GM18907 (cell line): ENCODE data around the gene PRLH.

ENCODE experiments used
- ATAC-seq: cut with Tn5 transposase; IDR thresholded peaks from one replicate; pipeline ENCODE4 v1.9.1; 2021; ENCODE audit warnings: mild to moderate bottlenecking, moderate library complexity; ENCODE audit not compliant: unreplicated experiment

Gene PRLH

GRCh38 chr2:237563816-237564215 lies 2.6 kb upstream of the PRLH start:
- ATAC-seq = no peak

- no peak for ATAC-seq
These were observed 1.7 kb upstream of the PRLH start for GRCh38 chr2:237564526-237565131.

GRCh38 chr2:237565974-237566373 lies 400 bp upstream of the PRLH start:
- no peak for ATAC-seq

- ATAC-seq = no peak
These were observed 1.1 kb downstream of the PRLH start for GRCh38 chr2:237567276-237568029.

- ATAC-seq = no peak
These were observed 1.8 kb downstream of the PRLH start for GRCh38 chr2:237568121-237568660.

GRCh38 chr2:237569041-237569440 lies 2.7 kb downstream of the PRLH start:
- ATAC-seq = no peak

GRCh38 chr2:237569896-237570295 lies 3.5 kb downstream of the PRLH start:
- ATAC-seq = no peak

- no peak for ATAC-seq
These were observed 4.5 kb downstream of the PRLH start for GRCh38 chr2:237570776-237571335.

GRCh38 chr2:237571551-237571950 lies 5.2 kb downstream of the PRLH start:
- no peak for ATAC-seq

- ATAC-seq = peak; percentile 78
These were observed 5.8 kb downstream of the PRLH start for GRCh38 chr2:237572021-237572741.

- ATAC-seq = no peak
These were observed 6.3 kb downstream of the PRLH start for GRCh38 chr2:237572742-237573101.

GRCh38 chr2:237573721-237574415 lies 7.5 kb downstream of the PRLH start:
- ATAC-seq = no peak

- no peak for ATAC-seq
These were observed 8.1 kb downstream of the PRLH start for GRCh38 chr2:237574467-237574866.

- ATAC-seq = no peak
These were observed 8.8 kb downstream of the PRLH start for GRCh38 chr2:237574894-237575868.

GRCh38 chr2:237575869-237576862 lies 9.8 kb downstream of the PRLH start:
- no peak for ATAC-seq

GRCh38 chr2:237576974-237577373 lies 10.6 kb downstream of the PRLH start:
- ATAC-seq = no peak

GRCh38 chr2:237577458-237577857 lies 11.1 kb downstream of the PRLH start:
- no peak for ATAC-seq
